ENCODE data around the gene PECR.
"Not testable (repeated sequence)": the region's sequence is repeated elsewhere in the genome, so short reads cannot be mapped to it uniquely, and the experiment has no call there.

Gene PECR

GRCh38 chr2:216029416-216030129 lies 52.0 kb downstream of the PECR start:
- no peak for DNase-seq (ENCODE audit: low read depth)

- no peak for DNase-seq (ENCODE audit: low read depth)
Observed at GRCh38 chr2:216024779-216025336, 56.8 kb downstream of the PECR start.

GRCh38 chr2:216023055-216023648 lies 58.5 kb downstream of the PECR start:
- peak; percentile 43 for DNase-seq (ENCODE audit: low read depth)

GRCh38 chr2:216021768-216022565 lies 59.6 kb downstream of the PECR start:
- no peak for DNase-seq (ENCODE audit: low read depth)

GRCh38 chr2:216018709-216019108 lies 62.9 kb downstream of the PECR start:
- DNase-seq (ENCODE audit: low read depth), result no peak

GRCh38 chr2:216017365-216017764 lies 64.2 kb downstream of the PECR start:
- no peak for DNase-seq (ENCODE audit: low read depth)

GRCh38 chr2:216016581-216016980 lies 65.0 kb downstream of the PECR start:
- DNase-seq (ENCODE audit: low read depth), result no peak

GRCh38 chr2:216015722-216016464 lies 65.7 kb downstream of the PECR start:
- DNase-seq (ENCODE audit: low read depth), result peak; percentile 32

GRCh38 chr2:216014986-216015385 lies 66.6 kb downstream of the PECR start:
- no peak for DNase-seq (ENCODE audit: low read depth)

- DNase-seq (ENCODE audit: low read depth), result no peak
Observed at GRCh38 chr2:216014006-216014405, 67.6 kb downstream of the PECR start.

- peak; percentile 81 for DNase-seq (ENCODE audit: low read depth)
Observed at GRCh38 chr2:216013080-216013909, 68.3 kb downstream of the PECR start, which contains the start of gene MREG. Gene MREG, minus strand, starts transcription at chr2:216013551. Its CDS starts 224 bp downstream, at chr2:216013327.

GRCh38 chr2:216012830-216013079 lies 68.9 kb downstream of the PECR start:
- DNase-seq (ENCODE audit: low read depth), result no peak

- no peak for DNase-seq (ENCODE audit: low read depth)
Observed at GRCh38 chr2:216012133-216012829, 69.3 kb downstream of the PECR start.

- DNase-seq (ENCODE audit: low read depth), result not testable (repeated sequence)
Observed at GRCh38 chr2:216009215-216009614, 72.4 kb downstream of the PECR start.

- DNase-seq (ENCODE audit: low read depth), result no peak
Observed at GRCh38 chr2:216008387-216008786, 73.2 kb downstream of the PECR start.

GRCh38 chr2:216006164-216006663 lies 75.4 kb downstream of the PECR start:
- peak; percentile 15 for DNase-seq (ENCODE audit: low read depth)

- peak; percentile 11 for DNase-seq (ENCODE audit: low read depth)
Observed at GRCh38 chr2:216004697-216005283, 76.8 kb downstream of the PECR start.

GRCh38 chr2:216003876-216004696 lies 77.5 kb downstream of the PECR start:
- no peak for DNase-seq (ENCODE audit: low read depth)

- no peak for DNase-seq (ENCODE audit: low read depth)
Observed at GRCh38 chr2:216002693-216003092, 78.9 kb downstream of the PECR start.

All from activated T-cell treated with anti-CD3 and anti-CD28 coated beads for 24 hours (primary cell).